IMR-90 (cell line): ENCODE measurements around the gene LAS1L. TPM values are rescaled to one million over a fixed set of nuclear protein-coding genes. Genes with fewer than 3 reads are reported as not detected.

Source experiments
- ATAC-seq: fragments of 200-7000 bp; cut with Tn5 transposase; 2 replicates; pipeline ENCODE4 v1.9.1; 2020; ENCODE audit warnings: low read depth, mild to moderate bottlenecking, moderate library complexity
- BruUV-seq: library from RNA; stranded (reverse); fragments of 400-500 nt; replicated peaks from 2 replicates; lab custom pipeline; 2021; lab: Mats Ljungman, UMichigan
- CTCF ChIA-PET: fragments of 300-600 bp; formaldehyde crosslinking; extraction: SDS; loops from one replicate; lab custom pipeline; 2021; ENCODE audit warnings: antibody characterized with exemption; lab: Yijun Ruan, JAX
- POLR2A ChIA-PET: fragments of 300-600 bp; sonication (Branson Sonifier 250); formaldehyde crosslinking; loops from one replicate; lab custom pipeline; 2022; ENCODE audit warnings: antibody characterized with exemption; ENCODE audit not compliant: unreplicated experiment; lab: Charles Lee
- DNase-seq: peaks from one replicate; pipeline ENCODE4 v3.0.0; 2013
- H2AFZ ChIP-seq: replicated peaks from 2 replicates; pipeline ENCODE3; 2013; ENCODE audit warnings: low read length, mild to moderate bottlenecking; ENCODE audit not compliant: poor library complexity
- H2AK5ac ChIP-seq: 2 replicates; pipeline ENCODE4 v1.6.1; 2013; ENCODE audit warnings: low read depth, low read length, inconsistent platforms
- H2AK9ac ChIP-seq: replicated peaks from 2 replicates; pipeline ENCODE3; 2013; ENCODE audit warnings: mild to moderate bottlenecking, low read depth, low read length, moderate library complexity; ENCODE audit not compliant: poor library complexity
- H2BK120ac ChIP-seq: 2 replicates; pipeline ENCODE4 v1.6.1; 2013; ENCODE audit warnings: low read depth, low read length, inconsistent platforms
- H2BK15ac ChIP-seq: 3 replicates; pipeline ENCODE4 v1.6.1; 2013; ENCODE audit warnings: low read depth, low read length, inconsistent platforms
- H2BK20ac ChIP-seq: 2 replicates; pipeline ENCODE4 v1.6.1; 2013; ENCODE audit warnings: low read depth, mild to moderate bottlenecking, inconsistent platforms, low read length, moderate library complexity
- H2BK5ac ChIP-seq: 2 replicates; pipeline ENCODE4 v1.6.1; 2013; ENCODE audit warnings: mild to moderate bottlenecking, low read depth, low read length, inconsistent platforms; ENCODE audit not compliant: poor library complexity, severe bottlenecking
- H3K14ac ChIP-seq: replicated peaks from 2 replicates; pipeline ENCODE4 v1.6.1; 2013; ENCODE audit warnings: low read depth, low read length, inconsistent platforms
- H3K18ac ChIP-seq: 2 replicates; pipeline ENCODE4 v1.6.1; 2013; ENCODE audit warnings: low read depth, low read length, control low read depth
- H3K23ac ChIP-seq: 2 replicates; pipeline ENCODE4 v1.6.1; 2013; ENCODE audit warnings: low read depth, low read length, inconsistent platforms
- H3K27ac ChIP-seq: 2 replicates; pipeline ENCODE4 v1.5.1; 2013; ENCODE audit warnings: mild to moderate bottlenecking, control low read depth, low read length; ENCODE audit not compliant: insufficient read depth
- H3K27me3 ChIP-seq: 2 replicates; pipeline ENCODE4 v1.6.1; 2013; ENCODE audit warnings: low read length; ENCODE audit not compliant: control insufficient read depth, insufficient read depth
- H3K36me3 ChIP-seq: 2 replicates; pipeline ENCODE4 v1.6.1; 2013; ENCODE audit warnings: low read length, mixed read lengths; ENCODE audit not compliant: control insufficient read depth, insufficient read depth
- H3K4ac ChIP-seq: 2 replicates; pipeline ENCODE4 v1.6.1; 2013; ENCODE audit warnings: low read depth, low read length, inconsistent platforms
- H3K4me1 ChIP-seq: 2 replicates; pipeline ENCODE4 v1.6.1; 2013; ENCODE audit warnings: low read length, mixed read lengths; ENCODE audit not compliant: control insufficient read depth, insufficient read depth
- H3K4me2 ChIP-seq: 2 replicates; pipeline ENCODE4 v1.6.1; 2013; ENCODE audit warnings: low read depth, mild to moderate bottlenecking, control low read depth, low read length, moderate library complexity
- H3K4me3 ChIP-seq: 2 replicates; pipeline ENCODE4 v1.5.1; 2013; ENCODE audit warnings: low read depth, mild to moderate bottlenecking, control low read depth, low read length, moderate library complexity; ENCODE audit not compliant: insufficient read depth
- H3K56ac ChIP-seq: 2 replicates; pipeline ENCODE4 v1.6.1; 2013; ENCODE audit warnings: low read length, inconsistent platforms; ENCODE audit not compliant: insufficient read depth; ENCODE audit errors: extremely low read depth
- H3K79me1 ChIP-seq, 2 experiments: 2 replicates each; pipeline ENCODE4 v1.6.1; 2013; ENCODE audit warnings: low read length in 2 of 2, inconsistent platforms in 1 of 2, low read depth in 1 of 2
- H3K9ac ChIP-seq: 2 replicates; pipeline ENCODE4 v1.6.1; 2013; ENCODE audit warnings: low read depth, low read length, control low read depth
- H3K9me1 ChIP-seq: 2 replicates; pipeline ENCODE4 v1.6.1; 2013; ENCODE audit warnings: low read length, inconsistent platforms; ENCODE audit not compliant: insufficient read depth
- H3K9me3 ChIP-seq: 2 replicates; pipeline ENCODE4 v1.6.1; 2013; ENCODE audit warnings: low read length; ENCODE audit not compliant: control insufficient read depth, insufficient read depth
- H4K20me1 ChIP-seq: 2 replicates; pipeline ENCODE4 v1.6.1; 2013; ENCODE audit warnings: low read length, inconsistent platforms; ENCODE audit not compliant: insufficient read depth
- H4K5ac ChIP-seq: 2 replicates; pipeline ENCODE4 v1.6.1; 2013; ENCODE audit warnings: mild to moderate bottlenecking, low read depth, low read length, control low read depth
- H4K8ac ChIP-seq, 2 experiments: 2 replicates each; pipeline ENCODE4 v1.6.1; 2013; ENCODE audit warnings: low read depth in 2 of 2, low read length in 2 of 2, control low read depth in 1 of 2, inconsistent platforms in 1 of 2
- H4K91ac ChIP-seq: 2 replicates; pipeline ENCODE4 v1.6.1; 2013; ENCODE audit warnings: low read depth, low read length, inconsistent platforms; ENCODE audit not compliant: insufficient read depth
- BHLHE40 ChIP-seq: fragments of 150-350 bp; IDR thresholded peaks from 2 replicates; pipeline ENCODE4 v1.6.1; 2016; ENCODE audit warnings: mild to moderate bottlenecking, low read depth, low read length
- CEBPB ChIP-seq: IDR thresholded peaks from 2 replicates; pipeline ENCODE4 v1.6.1; 2012; ENCODE audit warnings: low read depth, low read length, improper control_type of control experiment
- CHD1 ChIP-seq: IDR thresholded peaks from 2 replicates; pipeline ENCODE4 v1.6.1; 2012; ENCODE audit warnings: low read depth, low read length, improper control_type of control experiment
- CTCF ChIP-seq: conservative IDR thresholded peaks from 2 replicates; pipeline ENCODE4 v1.5.1; 2012; ENCODE audit warnings: mild to moderate bottlenecking, low read depth, low read length, improper control_type of control experiment
- ELK1 ChIP-seq: fragments of 150-350 bp; IDR thresholded peaks from 2 replicates; pipeline ENCODE4 v1.6.1; 2016; ENCODE audit warnings: low read depth, mild to moderate bottlenecking, low read length, moderate library complexity, borderline replicate concordance
- FOS ChIP-seq: fragments of 150-350 bp; IDR thresholded peaks from 2 replicates; pipeline ENCODE4 v1.6.1; 2016; ENCODE audit warnings: low read depth, low read length
- MAFK ChIP-seq: IDR thresholded peaks from 2 replicates; pipeline ENCODE4 v1.6.1; 2012; ENCODE audit warnings: low read depth, low read length, improper control_type of control experiment
- MAZ ChIP-seq: IDR thresholded peaks from 2 replicates; pipeline ENCODE4 v1.6.1; 2012; ENCODE audit warnings: low read depth, mild to moderate bottlenecking, low read length, improper control_type of control experiment, moderate library complexity, borderline replicate concordance
- MXI1 ChIP-seq: IDR thresholded peaks from 2 replicates; pipeline ENCODE4 v1.6.1; 2012; ENCODE audit warnings: low read depth, mild to moderate bottlenecking, low read length, moderate library complexity, borderline replicate concordance
- NFE2L2 ChIP-seq: fragments of 150-350 bp; IDR thresholded peaks from 2 replicates; pipeline ENCODE4 v1.6.1; 2016; ENCODE audit warnings: low read depth, mild to moderate bottlenecking, low read length
- POLR2A ChIP-seq: IDR thresholded peaks from 2 replicates; pipeline ENCODE4 v1.6.1; 2012; ENCODE audit warnings: mild to moderate bottlenecking, low read depth, low read length
- RAD21 ChIP-seq: IDR thresholded peaks from 2 replicates; pipeline ENCODE4 v1.6.1; 2012; ENCODE audit warnings: low read length, improper control_type of control experiment
- RCOR1 ChIP-seq: IDR thresholded peaks from 2 replicates; pipeline ENCODE4 v1.6.1; 2012; ENCODE audit warnings: mild to moderate bottlenecking, low read length, improper control_type of control experiment; ENCODE audit not compliant: insufficient replicate concordance
- RFX5 ChIP-seq: IDR thresholded peaks from 2 replicates; pipeline ENCODE4 v1.8.0; 2012; ENCODE audit warnings: low read depth, mild to moderate bottlenecking, low read length, moderate library complexity
- SMC3 ChIP-seq: fragments of 150-350 bp; IDR thresholded peaks from 2 replicates; pipeline ENCODE4 v1.6.1; 2016; ENCODE audit warnings: low read depth, mild to moderate bottlenecking, antibody characterized with exemption, low read length, moderate library complexity
- WGBS, 2 experiments: methylation state at CpG; one replicate each; pipeline versions ENCODE4 v1.1.5 to v1.1.7; 2013; ENCODE audit warnings: missing lambda C conversion rate in 2 of 2; ENCODE audit not compliant: insufficient read length in 1 of 2; ENCODE audit errors: extremely low coverage in 2 of 2; 5-methylcytosine and 5-hydroxymethylcytosine counted together
- dilution Hi-C: fragments of 300-500 bp; cut with HindIII; formaldehyde crosslinking; loops from one replicate; pipeline ENCODE4 v1.14.3; 2018; ENCODE audit warnings: low sequenced_read_pairs; ENCODE audit not compliant: unreplicated experiment
- in situ Hi-C: fragments of 300-500 bp; cut with MboI; formaldehyde crosslinking; loops from 3 replicates; pipeline ENCODE4 v1.14.3; 2019; ENCODE audit warnings: low sequenced_read_pairs, inconsistent platforms, mixed read lengths
- intact Hi-C: fragments of 100-400 bp; cut with micrococcal nuclease; formaldehyde crosslinking; loops from 2 replicates; pipeline ENCODE4 v1.10.0; 2022
- polyA plus RNA-seq, 3 experiments: library from polyadenylated mRNA; depleted of rRNA; stranded (reverse); fragments of >200 nt; gene quantifications; 2 replicates each; pipeline ENCODE4 v1.2.3, GENCODE V29; 2012; ENCODE audit warnings: low replicate concordance in 1 of 3
- total RNA-seq: library from RNA; depleted of rRNA; stranded (reverse); fragments of >200 nt; gene quantifications from 2 replicates; pipeline ENCODE4 v1.2.3, GENCODE V29; 2012
- TF ChIP-seq, protein P1 (sequence below): fragments of 150-350 bp; IDR thresholded peaks from 2 replicates; pipeline ENCODE4 v1.6.1; 2017; ENCODE audit warnings: mild to moderate bottlenecking, antibody characterized with exemption, low read length, low read depth

The LAS1L gene
- total and polyA plus RNA-seq, 2 of the 4 experiments (the other 2 are of a cell fraction): 22.8 to 29.2 TPM

GRCh38 chrX:65572971-65573370 is 38.4 kb upstream of the LAS1L start:
- intact Hi-C loops (no loop called here), dilution Hi-C loops (no loop called here), in situ Hi-C loops (no loop called here)
- Histone ChIP-seq H3K9ac (no peak overlapping the region), H2AFZ (no peak overlapping the region), H4K91ac (no peak overlapping the region), H3K9me1 (no peaks in the 10 kb centered on the region), H3K4me2 (no peak overlapping the region), H3K4ac (no peak overlapping the region), H2BK20ac (no peak overlapping the region), H3K79me1 (no peaks in the 10 kb centered on the region), H2AK9ac (no peak overlapping the region), H3K27ac (no peak overlapping the region), H3K18ac (no peak overlapping the region), H2BK15ac (no peak overlapping the region), H4K8ac (no peak overlapping the region), H3K56ac (no peak overlapping the region), H2BK5ac (no peak overlapping the region), H3K9me3 (no peaks in the 10 kb centered on the region), H3K4me1 (no peaks in the 10 kb centered on the region), H3K36me3 (no peaks in the 10 kb centered on the region), H4K5ac (no peak overlapping the region), H3K4me3 (no peak overlapping the region), H2BK120ac (no peak overlapping the region), H3K14ac (no peak overlapping the region), H3K23ac (no peak overlapping the region), H3K27me3 (peaks cover 12% of the 10 kb centered on the region), H4K20me1 (no peaks in the 10 kb centered on the region), H2AK5ac (no peak overlapping the region)
- no TSS peak for BruUV-seq
- ATAC-seq (no peak), DNase-seq (no peak)
- ChIA-PET POLR2A (no interaction called here), CTCF (interaction anchor here (0.6 kb wide), 1 partner anchor 1414 kb away, joined by 3 read pairs; no protein-coding TSS in a partner anchor)
- TF ChIP-seq RCOR1 (no peak), RAD21 (no peak), POLR2A (no peak), RFX5 (no peak), CEBPB (no peak), CHD1 (no peak), NFE2L2 (no peak), CTCF (no peak), BHLHE40 (no peak), MXI1 (no peak), ELK1 (no peak), SMC3 (no peak), MAZ (no peak), FOS (no peak), MAFK (no peak)
- TF ChIP-seq, protein P1, sequence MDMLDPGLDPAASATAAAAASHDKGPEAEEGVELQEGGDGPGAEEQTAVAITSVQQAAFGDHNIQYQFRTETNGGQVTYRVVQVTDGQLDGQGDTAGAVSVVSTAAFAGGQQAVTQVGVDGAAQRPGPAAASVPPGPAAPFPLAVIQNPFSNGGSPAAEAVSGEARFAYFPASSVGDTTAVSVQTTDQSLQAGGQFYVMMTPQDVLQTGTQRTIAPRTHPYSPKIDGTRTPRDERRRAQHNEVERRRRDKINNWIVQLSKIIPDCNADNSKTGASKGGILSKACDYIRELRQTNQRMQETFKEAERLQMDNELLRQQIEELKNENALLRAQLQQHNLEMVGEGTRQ: no peak
- WGBS, 2 experiments: no CpG with 5 or more reads among the region's 4 CpGs
